ENCODE results near the gene YPEL1.

YPEL1 gene

DNA sequence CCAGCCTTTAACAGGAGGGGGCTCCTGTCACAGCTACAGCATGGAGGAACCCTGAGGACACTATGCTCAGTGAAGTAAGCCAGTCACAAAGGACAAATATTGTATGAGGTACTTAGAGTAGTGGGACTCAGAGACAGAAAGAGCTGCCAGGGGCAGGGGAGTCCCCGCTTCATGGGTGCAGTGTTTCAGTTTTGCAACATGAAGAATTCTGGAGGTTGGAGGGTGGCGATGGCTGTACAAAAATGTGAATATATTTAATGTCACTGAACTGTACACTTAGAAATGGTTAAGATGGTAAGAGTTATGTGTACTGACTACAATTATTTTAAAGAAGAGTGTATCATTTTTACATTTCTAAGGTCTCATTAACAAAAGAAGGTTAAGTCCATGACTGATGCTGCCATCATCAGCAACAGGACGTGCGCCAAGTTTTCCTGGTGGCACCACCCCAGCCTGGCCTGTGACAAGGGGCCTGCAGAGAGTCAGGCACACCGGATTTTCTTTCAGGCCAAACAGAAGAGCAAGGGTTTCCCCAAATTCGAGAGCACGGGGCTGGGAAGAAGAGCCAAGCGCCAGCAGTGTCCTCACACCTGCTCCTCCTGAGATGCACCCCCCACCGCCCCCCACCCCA, 22.1 kb downstream of the YPEL1 start:
- Histone ChIP-seq H3K4me3 (IDR thresholded peaks at IDR 0.05; ENCODE audit: insufficient read depth, low read depth, low read length) (no peak overlapping the region), H3K27ac (no peak overlapping the region), H3K4me1 (ENCODE audit: low read depth, poor library complexity, severe bottlenecking) (peaks cover 18% of the 10 kb centered on the region), H3K9ac (no peak overlapping the region), H3K27me3 (ENCODE audit: insufficient read depth, low read depth) (no peaks in the 10 kb centered on the region), H3K4me2 (peak overlapping the region; percentile 8; the same call in 1 of the 2 replicates), H2AFZ (ENCODE audit: low read depth) (peak overlapping the region; percentile 18; the same call in 1 of the 2 replicates), H3K79me2 (ENCODE audit: insufficient read depth, low read depth) (no peaks in the 10 kb centered on the region), H4K20me1 (ENCODE audit: insufficient read depth) (no peaks in the 10 kb centered on the region), H3K36me3 (ENCODE audit: insufficient read depth) (no peaks in the 10 kb centered on the region)
- TF ChIP-seq CTCF (conservative IDR thresholded peaks at IDR 0.05; ENCODE audit: low read depth, low read length), result peak; percentile 43

GRCh38 chr22:21712751-21713427, 22.7 kb downstream of the YPEL1 start:
- H3K27ac ChIP-seq, result no peak overlapping the region
- H4K20me1 ChIP-seq (ENCODE audit: insufficient read depth), result no peaks in the 10 kb centered on the region
- H3K9ac ChIP-seq, result no peak overlapping the region
- peak overlapping the region; percentile 8; the same call in 1 of the 2 replicates for H3K4me2 ChIP-seq
- peak; percentile 90 for TF ChIP-seq CTCF (conservative IDR thresholded peaks at IDR 0.05; ENCODE audit: low read depth, low read length)
- no peak overlapping the region for H3K4me3 ChIP-seq (IDR thresholded peaks at IDR 0.05; ENCODE audit: insufficient read depth, low read depth, low read length)
- H3K27me3 ChIP-seq (ENCODE audit: insufficient read depth, low read depth), result no peaks in the 10 kb centered on the region
- H3K79me2 ChIP-seq (ENCODE audit: insufficient read depth, low read depth), result no peaks in the 10 kb centered on the region
- H3K36me3 ChIP-seq (ENCODE audit: insufficient read depth), result no peaks in the 10 kb centered on the region
- H3K4me1 ChIP-seq (ENCODE audit: low read depth, poor library complexity, severe bottlenecking), result peaks cover 18% of the 10 kb centered on the region
- H2AFZ ChIP-seq (ENCODE audit: low read depth), result peak overlapping the region; percentile 18; the same call in 1 of the 2 replicates

GRCh38 chr22:21711851-21712250, 23.7 kb downstream of the YPEL1 start:
- H3K27ac ChIP-seq, result no peak overlapping the region
- H3K4me1 ChIP-seq (ENCODE audit: low read depth, poor library complexity, severe bottlenecking), result peaks cover 18% of the 10 kb centered on the region
- H3K4me2 ChIP-seq, result no peak overlapping the region
- H3K27me3 ChIP-seq (ENCODE audit: insufficient read depth, low read depth), result no peaks in the 10 kb centered on the region
- H3K79me2 ChIP-seq (ENCODE audit: insufficient read depth, low read depth), result no peaks in the 10 kb centered on the region
- H3K36me3 ChIP-seq (ENCODE audit: insufficient read depth), result no peaks in the 10 kb centered on the region
- H3K9ac ChIP-seq, result no peak overlapping the region
- TF ChIP-seq CTCF (conservative IDR thresholded peaks at IDR 0.05; ENCODE audit: low read depth, low read length), result no peak
- no peak overlapping the region for H3K4me3 ChIP-seq (IDR thresholded peaks at IDR 0.05; ENCODE audit: insufficient read depth, low read depth, low read length)
- no peak overlapping the region for H2AFZ ChIP-seq (ENCODE audit: low read depth)
- H4K20me1 ChIP-seq (ENCODE audit: insufficient read depth), result no peaks in the 10 kb centered on the region

DNA sequence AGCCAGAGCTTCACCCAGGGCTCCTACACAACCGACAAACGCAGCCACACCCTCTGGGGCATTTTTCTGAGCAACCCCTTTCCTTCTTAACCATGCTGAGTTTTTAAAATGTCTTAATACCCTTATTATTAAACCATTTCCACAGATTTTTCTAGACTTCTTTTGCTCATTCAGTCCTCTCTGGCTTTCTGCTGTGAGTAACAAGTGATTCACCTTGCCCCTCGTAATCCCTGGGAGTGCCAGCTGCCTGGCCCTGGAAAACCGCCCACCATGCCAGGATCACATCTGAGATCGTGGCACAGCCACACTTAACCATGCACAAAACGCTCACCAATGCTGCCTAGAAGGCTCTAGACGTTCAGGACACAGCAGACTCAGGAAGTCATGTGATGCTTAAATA, 25.4 kb downstream of the YPEL1 start:
- Histone ChIP-seq H3K4me1 (ENCODE audit: low read depth, poor library complexity, severe bottlenecking) (peaks cover 11% of the 10 kb centered on the region), H3K4me3 (IDR thresholded peaks at IDR 0.05; ENCODE audit: insufficient read depth, low read depth, low read length) (no peak overlapping the region), H3K4me2 (no peak overlapping the region), H2AFZ (ENCODE audit: low read depth) (no peak overlapping the region), H3K27ac (no peak overlapping the region), H3K9ac (no peak overlapping the region), H3K27me3 (ENCODE audit: insufficient read depth, low read depth) (no peaks in the 10 kb centered on the region), H3K36me3 (ENCODE audit: insufficient read depth) (no peaks in the 10 kb centered on the region), H3K79me2 (ENCODE audit: insufficient read depth, low read depth) (no peaks in the 10 kb centered on the region), H4K20me1 (ENCODE audit: insufficient read depth) (no peaks in the 10 kb centered on the region)
- TF ChIP-seq CTCF (conservative IDR thresholded peaks at IDR 0.05; ENCODE audit: low read depth, low read length), result no peak

All from KMS-11 (cell line).